Keratinocyte (primary cell): Measurements from ENCODE around the gene ENG.

Experiments used
- CTCF ChIP-seq, 3 experiments: IDR thresholded peaks in 1 of 3; conservative IDR thresholded peaks in 1 of 3; optimal IDR thresholded peaks in 1 of 3; 2 replicates in 2 of 3; 3 replicates in 1 of 3; pipeline versions ENCODE3 to v1.5.1; 2011; ENCODE audit warnings: low read length in 3 of 3, mild to moderate bottlenecking in 3 of 3, moderate library complexity in 2 of 3, control low read depth in 1 of 3, inconsistent platforms in 1 of 3; ENCODE audit not compliant: insufficient read depth in 2 of 3; ENCODE audit errors: extremely low read depth in 1 of 3
- EZH2 ChIP-seq: IDR thresholded peaks from one replicate; pipeline ENCODE4 v1.6.1; 2012; ENCODE audit warnings: inconsistent platforms, mild to moderate bottlenecking, low read length, moderate library complexity

- TF ChIP-seq EZH2 = no peak
- no peak for TF ChIP-seq CTCF (optimal IDR thresholded peaks at IDR 0.05 in 1 of 3, IDR thresholded peaks at IDR 0.05 in 1 of 3, conservative IDR thresholded peaks at IDR 0.05 in 1 of 3; ENCODE audit: extremely low read depth in 1 of 3, insufficient read depth in 2 of 3, low read length in 3 of 3)
These were observed 13.9 kb upstream of the ENG start for GRCh38 chr9:127868278-127868902.
